IPS-NIHi7 (cell line): ENCODE data around the gene SP5.
"Not testable (repeated sequence)": the region's sequence is repeated elsewhere in the genome, so short reads cannot be mapped to it uniquely, and the experiment has no call there.

ENCODE experiments used
- DNase-seq: peaks from one replicate; pipeline ENCODE4 v3.0.0; 2012; ENCODE audit warnings: mixed read lengths; ENCODE audit errors: extremely low spot score

SP5 gene

DNA sequence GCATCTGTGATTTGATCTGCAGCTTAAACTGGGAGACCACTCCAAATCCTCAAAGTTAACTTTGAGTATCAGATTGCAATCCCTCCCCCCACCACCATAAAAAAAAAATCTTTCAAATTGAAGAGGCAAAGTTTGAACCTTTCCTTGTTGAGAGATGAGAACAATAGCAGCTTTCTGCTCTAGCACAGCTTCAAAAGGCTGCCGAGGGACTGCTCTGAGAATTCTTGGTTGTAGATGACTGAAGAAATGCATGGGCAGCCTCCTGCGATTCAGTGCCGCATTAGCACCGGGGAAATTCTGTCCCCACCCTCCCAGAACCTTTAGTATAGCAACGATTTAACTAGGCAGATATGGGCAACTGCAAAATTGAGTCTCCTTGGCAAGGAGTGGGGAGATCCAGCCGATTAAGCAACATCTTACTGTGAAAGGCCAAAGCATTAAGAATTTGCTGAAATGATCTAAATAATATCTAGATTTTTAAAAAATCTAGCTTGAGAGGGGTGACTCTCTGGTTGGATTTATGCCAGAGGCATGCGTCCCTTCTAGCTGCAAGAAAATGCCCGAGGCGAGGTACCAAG, 3.9 kb upstream of the SP5 start:
- DNase-seq, result no peak

GRCh38 chr2:170711774-170712652, 3.1 kb upstream of the SP5 start:
- peak; percentile 74 for DNase-seq

- no peak for DNase-seq
Observed at GRCh38 chr2:170712653-170713542, 2.2 kb upstream of the SP5 start.

- no peak for DNase-seq
Observed at GRCh38 chr2:170713543-170714380, 1.4 kb upstream of the SP5 start.

GRCh38 chr2:170714381-170715061, 616 bp upstream of the SP5 start:
- no peak for DNase-seq

DNA sequence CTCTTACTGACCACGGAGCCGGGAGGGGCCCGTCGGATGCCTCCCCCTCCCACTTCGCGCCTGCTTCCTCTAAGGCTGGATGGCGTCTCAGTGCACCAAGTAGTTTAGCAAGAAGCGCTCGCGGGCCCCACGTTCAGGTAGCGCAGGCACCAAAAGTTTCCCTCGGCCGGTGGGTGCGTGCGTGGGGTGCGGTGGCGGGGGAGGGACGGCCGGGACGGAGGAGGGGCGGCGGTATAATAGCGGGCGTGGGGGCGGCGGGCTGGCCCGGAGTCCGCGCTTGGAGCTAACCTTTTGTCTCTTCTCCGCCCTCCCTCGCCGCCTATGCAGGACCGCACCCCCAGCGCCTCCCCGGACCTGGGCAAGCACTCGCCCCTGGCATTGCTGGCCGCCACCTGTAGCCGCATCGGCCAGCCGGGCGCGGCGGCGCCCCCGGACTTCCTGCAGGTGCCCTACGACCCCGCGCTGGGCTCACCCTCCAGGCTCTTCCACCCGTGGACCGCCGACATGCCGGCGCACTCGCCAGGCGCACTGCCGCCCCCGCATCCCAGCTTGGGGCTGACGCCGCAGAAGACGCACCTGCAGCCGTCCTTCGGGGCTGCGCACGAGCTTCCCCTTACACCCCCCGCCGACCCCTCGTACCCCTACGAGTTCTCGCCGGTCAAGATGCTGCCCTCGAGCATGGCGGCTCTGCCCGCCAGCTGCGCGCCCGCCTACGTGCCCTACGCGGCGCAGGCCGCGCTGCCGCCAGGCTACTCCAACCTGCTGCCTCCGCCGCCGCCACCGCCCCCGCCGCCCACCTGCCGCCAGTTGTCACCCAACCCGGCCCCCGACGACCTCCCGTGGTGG, 1.0 kb downstream of the SP5 start:
- DNase-seq, result peak; percentile 46

DNA sequence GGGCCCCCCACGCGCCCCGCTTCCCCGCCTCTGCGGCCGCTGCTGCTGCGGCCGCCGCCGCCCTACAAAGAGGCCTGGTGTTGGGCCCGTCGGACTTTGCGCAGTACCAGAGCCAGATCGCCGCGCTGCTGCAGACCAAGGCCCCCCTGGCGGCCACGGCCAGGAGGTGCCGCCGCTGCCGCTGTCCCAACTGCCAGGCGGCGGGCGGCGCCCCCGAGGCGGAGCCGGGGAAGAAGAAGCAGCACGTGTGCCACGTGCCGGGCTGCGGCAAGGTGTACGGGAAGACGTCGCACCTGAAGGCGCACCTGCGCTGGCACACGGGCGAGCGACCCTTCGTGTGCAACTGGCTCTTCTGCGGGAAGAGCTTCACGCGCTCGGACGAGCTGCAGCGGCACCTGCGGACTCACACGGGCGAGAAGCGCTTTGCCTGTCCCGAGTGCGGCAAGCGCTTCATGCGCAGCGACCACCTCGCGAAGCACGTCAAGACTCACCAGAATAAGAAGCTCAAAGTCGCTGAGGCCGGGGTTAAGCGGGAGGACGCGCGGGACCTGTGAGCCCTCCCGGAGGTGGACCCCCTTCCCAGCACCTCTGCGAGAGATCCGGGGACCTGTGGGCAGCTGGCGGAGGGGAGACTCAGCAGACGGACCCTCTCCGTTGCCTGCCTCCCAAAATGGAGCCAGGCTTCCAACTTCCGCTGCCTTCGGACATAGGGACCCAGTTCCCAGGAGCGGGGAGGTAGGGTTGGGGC, 1.9 kb downstream of the SP5 start:
- peak; percentile 83 for DNase-seq

DNA sequence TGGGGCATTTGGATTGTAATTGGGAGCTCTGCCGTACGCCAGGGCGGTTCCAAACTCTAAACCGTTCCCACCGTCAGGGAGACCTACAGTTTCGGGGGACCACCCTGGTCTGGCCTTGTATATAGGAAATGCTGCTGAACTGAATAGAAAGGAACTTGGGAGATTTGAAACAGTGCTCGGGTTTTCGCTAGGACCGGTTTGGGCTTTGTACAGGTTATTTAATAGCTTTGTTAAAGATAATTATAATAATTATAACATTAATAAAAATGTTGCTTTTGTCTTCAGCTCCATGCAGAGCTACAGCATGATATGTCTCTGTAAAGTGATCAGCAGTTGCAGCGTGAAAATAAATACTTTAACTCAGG, 2.4 kb downstream of the SP5 start:
- DNase-seq, result no peak

DNA sequence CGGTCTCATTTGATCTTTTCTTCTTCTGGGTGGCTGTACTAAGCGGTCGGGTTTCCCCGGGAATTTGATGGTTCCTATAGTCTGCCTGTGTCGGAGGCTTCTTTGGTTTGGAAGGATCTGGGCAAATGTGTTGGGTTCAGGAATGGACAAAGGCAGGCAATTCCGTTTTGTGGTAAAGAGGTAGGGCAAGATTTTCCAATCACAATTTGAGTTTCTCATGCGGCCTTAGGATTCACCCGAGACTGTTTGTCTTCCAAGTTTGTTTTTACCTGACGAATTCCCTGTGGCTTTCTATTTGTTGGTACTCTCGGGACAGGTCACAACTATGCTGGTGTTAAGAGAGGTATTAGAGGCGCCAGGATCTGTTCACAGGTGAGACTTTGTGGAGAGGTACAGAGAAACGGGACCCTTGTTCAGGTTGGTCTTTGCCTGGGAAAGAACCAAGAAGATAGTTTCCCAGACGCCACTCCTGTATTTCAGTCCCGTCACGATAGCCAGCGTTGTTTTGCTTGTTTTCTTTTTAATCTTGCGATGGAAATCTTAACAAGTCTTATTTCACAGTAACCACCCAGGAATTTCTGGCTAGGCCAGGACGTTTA, 3.0 kb downstream of the SP5 start:
- DNase-seq, result no peak

GRCh38 chr2:170719810-170720209, 4.7 kb downstream of the SP5 start:
- no peak for DNase-seq

DNA sequence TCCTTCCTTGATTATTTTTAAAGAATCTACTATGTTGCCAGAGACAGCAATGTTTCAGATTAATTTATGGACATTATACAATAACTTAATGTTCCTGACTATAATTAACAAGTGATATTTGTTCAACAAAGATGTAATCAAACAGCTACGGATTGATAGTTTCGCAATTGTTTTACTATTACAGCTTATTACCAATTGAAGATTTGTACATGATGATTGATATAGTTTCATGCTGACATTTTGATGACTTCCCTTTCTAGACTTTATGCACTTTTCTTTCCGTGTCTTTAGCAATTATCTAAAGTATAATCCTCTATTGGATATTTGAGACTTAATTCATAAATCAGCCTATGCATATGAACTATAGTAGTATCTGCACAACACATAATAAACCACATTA, 6.5 kb downstream of the SP5 start:
- DNase-seq, result no peak

DNA sequence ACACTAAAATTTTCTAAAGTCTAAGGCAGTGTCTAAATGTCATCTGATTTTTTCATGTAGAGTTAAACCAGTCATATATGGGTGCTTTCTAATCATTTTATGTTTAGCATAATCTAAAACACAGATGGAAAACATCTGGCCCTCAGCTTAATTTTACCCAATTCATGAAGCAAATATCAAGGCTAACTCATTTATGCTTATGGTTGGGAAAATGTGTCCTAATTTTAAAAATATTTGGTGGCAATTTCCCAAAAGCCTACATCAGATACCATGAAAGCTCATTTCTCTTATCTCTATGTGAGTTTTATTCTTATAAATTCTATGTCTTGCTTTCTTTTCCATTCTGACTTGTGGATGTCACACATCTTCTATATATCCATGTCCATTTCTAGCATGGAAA, 7.2 kb downstream of the SP5 start:
- DNase-seq, result no peak

GRCh38 chr2:170723446-170723958, 8.4 kb downstream of the SP5 start:
- peak; percentile 37 for DNase-seq

- no peak for DNase-seq
Observed at GRCh38 chr2:170733798-170734600, 18.9 kb downstream of the SP5 start.

DNA sequence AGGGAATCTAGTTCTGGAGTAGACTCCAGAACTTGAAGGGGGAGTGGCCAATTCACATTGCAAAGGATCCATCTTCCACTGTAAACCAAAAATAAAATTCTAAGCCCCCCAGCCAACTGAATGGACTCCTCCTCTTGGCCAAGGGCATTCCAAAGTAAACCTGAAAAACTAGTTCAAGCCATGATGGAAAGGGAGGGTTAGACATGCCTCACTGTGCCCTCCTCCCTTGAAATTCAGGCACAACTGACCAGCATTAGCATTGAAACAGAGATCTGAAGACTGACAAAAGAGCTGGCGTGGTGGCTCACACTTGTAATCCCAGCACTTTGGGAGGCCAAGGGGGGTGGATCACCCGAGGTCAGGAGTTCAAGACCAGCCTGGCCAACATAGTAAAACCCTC, 19.5 kb downstream of the SP5 start:
- not testable (repeated sequence) for DNase-seq

- no peak for DNase-seq
Observed at GRCh38 chr2:170736628-170737027, 21.5 kb downstream of the SP5 start.

DNA sequence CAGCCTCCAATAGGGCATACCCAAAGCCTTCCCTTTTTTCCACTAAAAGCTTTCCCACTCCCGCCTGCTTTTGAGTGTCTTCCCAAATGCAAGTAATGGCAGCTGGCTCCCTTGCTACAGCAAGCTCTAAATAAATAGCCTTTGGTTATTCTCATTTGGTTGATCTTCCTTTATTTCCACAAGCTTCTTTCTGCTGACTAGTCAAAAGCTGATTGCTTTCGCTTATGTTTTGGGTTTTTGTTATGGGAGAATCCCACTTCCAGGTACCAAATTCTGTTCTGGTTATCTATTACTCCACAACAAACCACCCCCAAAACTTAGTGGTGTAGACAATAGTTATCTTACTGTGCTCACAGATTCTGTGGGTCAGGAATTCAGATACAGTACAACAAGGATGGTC, 22.3 kb downstream of the SP5 start:
- no peak for DNase-seq

DNA sequence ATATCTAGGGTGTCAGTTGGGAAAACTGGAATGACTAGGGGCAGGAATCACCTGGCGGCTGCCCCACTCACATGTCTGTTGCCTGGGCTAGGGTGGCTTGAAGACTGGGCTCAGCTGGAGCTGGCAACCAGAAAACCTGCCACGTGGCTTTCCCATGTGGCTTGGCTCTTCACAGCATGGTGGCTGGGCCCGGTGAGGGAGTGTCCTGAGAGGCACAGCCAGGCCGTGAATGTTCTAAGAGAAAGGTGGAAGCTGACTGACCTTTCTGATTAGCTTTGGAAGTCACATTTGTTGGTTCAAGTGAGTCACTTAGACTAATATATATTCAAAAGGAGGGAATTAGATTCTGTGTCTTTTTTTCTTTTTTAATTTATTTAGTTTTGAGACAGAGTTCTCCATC, 22.7 kb downstream of the SP5 start:
- DNase-seq, result no peak
